Measurements from ENCODE around the gene ANO2.

The ANO2 gene

GRCh38 chr12:5614256-5614655 lies 330.8 kb downstream of the ANO2 start:
- Histone ChIP-seq H3K9me3 (ENCODE audit: insufficient read depth, low read length) (no peaks in the 10 kb centered on the region), H3K27ac (ENCODE audit: low read length) (no peak overlapping the region), H4K20me1 (ENCODE audit: insufficient read depth, low read length) (no peaks in the 10 kb centered on the region), H3K79me2 (ENCODE audit: low read length) (no peaks in the 10 kb centered on the region), H3K36me3 (replicated peaks; ENCODE audit: low read depth, low read length) (no peaks in the 10 kb centered on the region), H3K27me3 (ENCODE audit: low read depth, low read length) (peaks cover 8% of the 10 kb centered on the region), H2AFZ (ENCODE audit: low read depth, low read length) (no peak overlapping the region), H3K4me1 (ENCODE audit: low read length) (no peaks in the 10 kb centered on the region), H3K4me2 (ENCODE audit: low read length) (no peak overlapping the region), H3K9ac (ENCODE audit: low read length) (no peak overlapping the region), H3K4me3 (ENCODE audit: low read length) (no peak overlapping the region)
- TF ChIP-seq EZH2phosphoT487 (IDR thresholded peaks at IDR 0.05; ENCODE audit: low read depth): no peak
- TF ChIP-seq, protein P1, sequence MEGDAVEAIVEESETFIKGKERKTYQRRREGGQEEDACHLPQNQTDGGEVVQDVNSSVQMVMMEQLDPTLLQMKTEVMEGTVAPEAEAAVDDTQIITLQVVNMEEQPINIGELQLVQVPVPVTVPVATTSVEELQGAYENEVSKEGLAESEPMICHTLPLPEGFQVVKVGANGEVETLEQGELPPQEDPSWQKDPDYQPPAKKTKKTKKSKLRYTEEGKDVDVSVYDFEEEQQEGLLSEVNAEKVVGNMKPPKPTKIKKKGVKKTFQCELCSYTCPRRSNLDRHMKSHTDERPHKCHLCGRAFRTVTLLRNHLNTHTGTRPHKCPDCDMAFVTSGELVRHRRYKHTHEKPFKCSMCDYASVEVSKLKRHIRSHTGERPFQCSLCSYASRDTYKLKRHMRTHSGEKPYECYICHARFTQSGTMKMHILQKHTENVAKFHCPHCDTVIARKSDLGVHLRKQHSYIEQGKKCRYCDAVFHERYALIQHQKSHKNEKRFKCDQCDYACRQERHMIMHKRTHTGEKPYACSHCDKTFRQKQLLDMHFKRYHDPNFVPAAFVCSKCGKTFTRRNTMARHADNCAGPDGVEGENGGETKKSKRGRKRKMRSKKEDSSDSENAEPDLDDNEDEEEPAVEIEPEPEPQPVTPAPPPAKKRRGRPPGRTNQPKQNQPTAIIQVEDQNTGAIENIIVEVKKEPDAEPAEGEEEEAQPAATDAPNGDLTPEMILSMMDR (IDR thresholded peaks at IDR 0.05; ENCODE audit: low read depth, low read length): no peak

- H3K36me3 ChIP-seq (replicated peaks; ENCODE audit: low read depth, low read length): no peaks in the 10 kb centered on the region
- no peaks in the 10 kb centered on the region for H4K20me1 ChIP-seq (ENCODE audit: insufficient read depth, low read length)
- H3K79me2 ChIP-seq (ENCODE audit: low read length): no peaks in the 10 kb centered on the region
- H2AFZ ChIP-seq (ENCODE audit: low read depth, low read length): no peak overlapping the region
- TF ChIP-seq EZH2phosphoT487 (IDR thresholded peaks at IDR 0.05; ENCODE audit: low read depth): no peak
- TF ChIP-seq, protein P1 (IDR thresholded peaks at IDR 0.05; ENCODE audit: low read depth, low read length): no peak
- H3K4me1 ChIP-seq (ENCODE audit: low read length): no peaks in the 10 kb centered on the region
- H3K4me2 ChIP-seq (ENCODE audit: low read length): no peak overlapping the region
- peaks cover 8% of the 10 kb centered on the region for H3K27me3 ChIP-seq (ENCODE audit: low read depth, low read length)
- H3K27ac ChIP-seq (ENCODE audit: low read length): no peak overlapping the region
- no peak overlapping the region for H3K9ac ChIP-seq (ENCODE audit: low read length)
- no peaks in the 10 kb centered on the region for H3K9me3 ChIP-seq (ENCODE audit: insufficient read depth, low read length)
- no peak overlapping the region for H3K4me3 ChIP-seq (ENCODE audit: low read length)
Measured at GRCh38 chr12:5612556-5613410, 332.3 kb downstream of the ANO2 start.

GRCh38 chr12:5611162-5611561 lies 333.9 kb downstream of the ANO2 start:
- H3K4me2 ChIP-seq (ENCODE audit: low read length): no peak overlapping the region
- H3K9ac ChIP-seq (ENCODE audit: low read length): no peak overlapping the region
- TF ChIP-seq, protein P1 (IDR thresholded peaks at IDR 0.05; ENCODE audit: low read depth, low read length): no peak
- TF ChIP-seq EZH2phosphoT487 (IDR thresholded peaks at IDR 0.05; ENCODE audit: low read depth): no peak
- no peak overlapping the region for H3K27ac ChIP-seq (ENCODE audit: low read length)
- H3K79me2 ChIP-seq (ENCODE audit: low read length): no peaks in the 10 kb centered on the region
- no peaks in the 10 kb centered on the region for H4K20me1 ChIP-seq (ENCODE audit: insufficient read depth, low read length)
- H3K9me3 ChIP-seq (ENCODE audit: insufficient read depth, low read length): no peaks in the 10 kb centered on the region
- no peak overlapping the region for H2AFZ ChIP-seq (ENCODE audit: low read depth, low read length)
- H3K27me3 ChIP-seq (ENCODE audit: low read depth, low read length): peaks cover 8% of the 10 kb centered on the region
- H3K4me1 ChIP-seq (ENCODE audit: low read length): no peaks in the 10 kb centered on the region
- H3K36me3 ChIP-seq (replicated peaks; ENCODE audit: low read depth, low read length): no peaks in the 10 kb centered on the region
- H3K4me3 ChIP-seq (ENCODE audit: low read length): no peak overlapping the region

GRCh38 chr12:5599378-5599777 lies 345.7 kb downstream of the ANO2 start:
- no peak overlapping the region for H3K4me2 ChIP-seq (ENCODE audit: low read length)
- no peaks in the 10 kb centered on the region for H3K9me3 ChIP-seq (ENCODE audit: insufficient read depth, low read length)
- TF ChIP-seq, protein P1 (IDR thresholded peaks at IDR 0.05; ENCODE audit: low read depth, low read length): no peak
- TF ChIP-seq EZH2phosphoT487 (IDR thresholded peaks at IDR 0.05; ENCODE audit: low read depth): no peak
- H4K20me1 ChIP-seq (ENCODE audit: insufficient read depth, low read length): no peaks in the 10 kb centered on the region
- H3K27me3 ChIP-seq (ENCODE audit: low read depth, low read length): no peaks in the 10 kb centered on the region
- H2AFZ ChIP-seq (ENCODE audit: low read depth, low read length): no peak overlapping the region
- no peaks in the 10 kb centered on the region for H3K4me1 ChIP-seq (ENCODE audit: low read length)
- no peaks in the 10 kb centered on the region for H3K79me2 ChIP-seq (ENCODE audit: low read length)
- no peak overlapping the region for H3K27ac ChIP-seq (ENCODE audit: low read length)
- no peaks in the 10 kb centered on the region for H3K36me3 ChIP-seq (replicated peaks; ENCODE audit: low read depth, low read length)
- no peak overlapping the region for H3K9ac ChIP-seq (ENCODE audit: low read length)
- no peak overlapping the region for H3K4me3 ChIP-seq (ENCODE audit: low read length)
